HepG2 (cell line): ENCODE results near the gene MBLAC1. TPM values are rescaled to one million over a fixed set of nuclear protein-coding genes. Genes with fewer than 3 reads are reported as not detected.

Experiments
- FOXC1 ChIP-seq: sonication (generic); formaldehyde crosslinking; IDR thresholded peaks from 2 replicates; pipeline ENCODE4 v1.8.0; 2022; ENCODE audit warnings: mild to moderate bottlenecking, missing genetic modification reagents, borderline replicate concordance
- FOXK1 ChIP-seq: sonication (generic); formaldehyde crosslinking; IDR thresholded peaks from 2 replicates; pipeline ENCODE4 v1.4.0; 2020; ENCODE audit warnings: low read depth, missing genetic modification reagents, borderline replicate concordance
- KLF12 ChIP-seq: sonication (generic); formaldehyde crosslinking; IDR thresholded peaks from 2 replicates; pipeline ENCODE4 v1.4.0; 2020; ENCODE audit warnings: missing genetic modification reagents, borderline replicate concordance
- KLF13 ChIP-seq: sonication (generic); formaldehyde crosslinking; IDR thresholded peaks from 2 replicates; pipeline ENCODE4 v1.4.0; 2020; ENCODE audit warnings: mild to moderate bottlenecking, missing genetic modification reagents
- KLF15 ChIP-seq: sonication (generic); formaldehyde crosslinking; IDR thresholded peaks from 2 replicates; pipeline ENCODE4 v1.8.1; 2023; ENCODE audit warnings: borderline replicate concordance, mild to moderate bottlenecking, inconsistent platforms, missing genetic modification reagents, mixed read lengths
- POLR2AphosphoS2 ChIP-seq: IDR thresholded peaks from 2 replicates; pipeline ENCODE4 v1.6.1; 2011; ENCODE audit warnings: low read depth, low read length, improper control_type of control experiment
- REPIN1 ChIP-seq: sonication (generic); formaldehyde crosslinking; IDR thresholded peaks from 2 replicates; pipeline ENCODE4 v1.8.0; 2022; ENCODE audit warnings: missing genetic modification reagents, low read depth, mild to moderate bottlenecking, borderline replicate concordance
- SAP130 ChIP-seq: IDR thresholded peaks from 2 replicates; pipeline ENCODE4 v1.6.1; 2016; ENCODE audit warnings: low read depth
- SP4 ChIP-seq: sonication (generic); formaldehyde crosslinking; IDR thresholded peaks from 2 replicates; pipeline ENCODE4 v1.8.1; 2023; ENCODE audit warnings: mild to moderate bottlenecking, missing genetic modification reagents
- SRSF1 ChIP-seq: fragments of 200-400 bp; formaldehyde crosslinking; optimal IDR thresholded peaks from 2 replicates; pipeline ENCODE3; 2017; ENCODE audit warnings: mild to moderate bottlenecking, low read depth, low read length, moderate library complexity
- ZBTB3 ChIP-seq: sonication (generic); formaldehyde crosslinking; IDR thresholded peaks from 2 replicates; pipeline ENCODE4 v1.4.0; 2020; ENCODE audit warnings: low read depth, mild to moderate bottlenecking, moderate library complexity, missing genetic modification reagents, borderline replicate concordance
- ZNF547 ChIP-seq: sonication (generic); formaldehyde crosslinking; IDR thresholded peaks from 2 replicates; pipeline ENCODE4 v1.5.1; 2020; ENCODE audit warnings: mild to moderate bottlenecking, missing genetic modification reagents
- ZNF614 ChIP-seq: IDR thresholded peaks from 2 replicates; pipeline ENCODE4 v1.6.1; 2018; ENCODE audit warnings: missing biosample characterization, missing genetic modification reagents, inconsistent platforms, borderline replicate concordance
- ZNF737 ChIP-seq: sonication (generic); formaldehyde crosslinking; IDR thresholded peaks from 2 replicates; pipeline ENCODE4 v1.5.0; 2020; ENCODE audit warnings: missing genetic modification reagents, mild to moderate bottlenecking, borderline replicate concordance
- ZNF816 ChIP-seq: sonication (generic); formaldehyde crosslinking; IDR thresholded peaks from 2 replicates; pipeline ENCODE4 v1.8.0; 2022; ENCODE audit warnings: missing genetic modification reagents, mild to moderate bottlenecking, borderline replicate concordance
- ZNF879 ChIP-seq: sonication (generic); formaldehyde crosslinking; IDR thresholded peaks from 2 replicates; pipeline ENCODE4 v1.8.1; 2023; ENCODE audit warnings: missing genetic modification reagents
- polyA plus RNA-seq, 8 experiments: library from polyadenylated mRNA; depleted of rRNA in 3 of 8; stranded (reverse) in 7 of 8; unstranded in 1 of 8; fragments of >200 nt; fragmentation: Illumina TruSeq in 4 of 8; extraction: Trizol in 4 of 8; gene quantifications; 2 replicates each; pipeline versions ENCODE4 v1.2.1 to v1.2.3, GENCODE V29; 2011 to 2016; ENCODE audit warnings: low read depth in 4 of 8, missing spikeins in 1 of 8, mixed read lengths in 1 of 8; ENCODE audit not compliant: insufficient read depth in 1 of 8
- total RNA-seq, 5 experiments: library from RNA; depleted of rRNA; stranded (reverse); fragments of >200 nt; fragmentation: Illumina TruSeq; extraction: Trizol; gene quantifications; 2 replicates each; pipeline ENCODE4 v1.2.3, GENCODE V29; 2016; ENCODE audit warnings: low read depth in 1 of 5
- TF ChIP-seq, protein P1 (sequence below): sonication (generic); formaldehyde crosslinking; IDR thresholded peaks from 2 replicates; pipeline ENCODE4 v1.9.0; 2021; ENCODE audit warnings: missing genetic modification reagents, borderline replicate concordance
- TF ChIP-seq, protein P2 (sequence below): IDR thresholded peaks from 2 replicates; pipeline ENCODE4 v1.6.1; 2016; ENCODE audit warnings: low read depth
- TF ChIP-seq, protein P3 (sequence below): sonication (generic); formaldehyde crosslinking; IDR thresholded peaks from 2 replicates; pipeline ENCODE4 v1.4.0; 2020; ENCODE audit warnings: missing genetic modification reagents; ENCODE audit errors: not compliant biosample characterization
- TF ChIP-seq, protein P4 (sequence below): sonication (generic); formaldehyde crosslinking; IDR thresholded peaks from 2 replicates; pipeline ENCODE4 v1.8.0; 2022; ENCODE audit warnings: missing genetic modification reagents, mild to moderate bottlenecking, moderate library complexity, borderline replicate concordance
- TF ChIP-seq, protein P5 (sequence below): sonication (generic); formaldehyde crosslinking; IDR thresholded peaks from 2 replicates; pipeline ENCODE4 v1.4.0; 2020; ENCODE audit warnings: missing genetic modification reagents
- TF ChIP-seq, protein P6 (sequence below): IDR thresholded peaks from 2 replicates; pipeline ENCODE4 v1.6.1; 2012; ENCODE audit warnings: inconsistent platforms

Gene MBLAC1
- total and polyA plus RNA-seq, 2 of the 13 experiments (the other 11 are each of a cell fraction or from before 2014, with no cell fraction given): 0.79 to 2.1 TPM

DNA sequence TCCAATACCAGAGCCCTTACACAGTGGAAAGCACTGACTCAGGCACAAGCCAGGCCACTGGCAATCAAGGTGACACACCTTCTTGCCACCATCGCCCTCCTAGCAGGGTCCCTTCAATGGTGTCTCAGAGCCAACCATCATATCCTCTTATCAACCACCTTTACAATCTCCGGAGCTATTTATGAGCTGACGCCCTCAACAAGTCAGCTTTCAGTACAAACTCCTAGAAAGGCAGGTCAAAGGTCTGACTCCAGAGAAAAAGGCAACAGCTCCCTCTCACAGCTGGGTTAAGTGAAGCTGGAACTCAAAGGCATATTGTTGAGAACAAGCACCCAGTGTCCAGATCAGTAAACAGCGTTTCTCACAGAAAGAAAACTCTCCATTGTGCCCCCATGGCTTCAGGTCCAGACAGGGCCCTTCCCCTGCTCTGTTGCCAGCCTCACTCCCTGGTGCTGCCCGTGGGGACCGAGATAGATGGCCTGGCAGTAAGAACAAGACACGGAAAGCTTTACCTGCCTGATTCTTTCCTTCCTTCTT is 47.7 kb upstream of the MBLAC1 start (continued):
- TF ChIP-seq, protein P1, sequence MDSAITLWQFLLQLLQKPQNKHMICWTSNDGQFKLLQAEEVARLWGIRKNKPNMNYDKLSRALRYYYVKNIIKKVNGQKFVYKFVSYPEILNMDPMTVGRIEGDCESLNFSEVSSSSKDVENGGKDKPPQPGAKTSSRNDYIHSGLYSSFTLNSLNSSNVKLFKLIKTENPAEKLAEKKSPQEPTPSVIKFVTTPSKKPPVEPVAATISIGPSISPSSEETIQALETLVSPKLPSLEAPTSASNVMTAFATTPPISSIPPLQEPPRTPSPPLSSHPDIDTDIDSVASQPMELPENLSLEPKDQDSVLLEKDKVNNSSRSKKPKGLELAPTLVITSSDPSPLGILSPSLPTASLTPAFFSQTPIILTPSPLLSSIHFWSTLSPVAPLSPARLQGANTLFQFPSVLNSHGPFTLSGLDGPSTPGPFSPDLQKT: no peak
- TF ChIP-seq ZNF547 (CRISPR knock-in tag): no peak
- TF ChIP-seq SAP130 (CRISPR knock-in tag): peak; percentile 93
- no peak for TF ChIP-seq SRSF1
- no peak for TF ChIP-seq ZNF879
- TF ChIP-seq FOXK1 (CRISPR knock-in tag): peak; percentile 25; the same call in 1 of the 2 replicates
- TF ChIP-seq, protein P2, sequence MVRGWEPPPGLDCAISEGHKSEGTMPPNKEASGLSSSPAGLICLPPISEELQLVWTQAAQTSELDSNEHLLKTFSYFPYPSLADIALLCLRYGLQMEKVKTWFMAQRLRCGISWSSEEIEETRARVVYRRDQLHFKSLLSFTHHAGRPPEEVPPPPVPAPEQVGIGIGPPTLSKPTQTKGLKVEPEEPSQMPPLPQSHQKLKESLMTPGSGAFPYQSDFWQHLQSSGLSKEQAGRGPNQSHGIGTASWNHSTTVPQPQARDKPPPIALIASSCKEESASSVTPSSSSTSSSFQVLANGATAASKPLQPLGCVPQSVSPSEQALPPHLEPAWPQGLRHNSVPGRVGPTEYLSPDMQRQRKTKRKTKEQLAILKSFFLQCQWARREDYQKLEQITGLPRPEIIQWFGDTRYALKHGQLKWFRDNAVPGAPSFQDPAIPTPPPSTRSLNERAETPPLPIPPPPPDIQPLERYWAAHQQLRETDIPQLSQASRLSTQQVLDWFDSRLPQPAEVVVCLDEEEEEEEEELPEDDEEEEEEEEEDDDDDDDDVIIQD: peak; percentile 63; the same call in 1 of the 2 replicates
- TF ChIP-seq REPIN1 (CRISPR knock-in tag): no peak
- TF ChIP-seq POLR2AphosphoS2: no peak
- TF ChIP-seq ZBTB3 (CRISPR knock-in tag): no peak
- no peak for TF ChIP-seq SP4 (CRISPR knock-in tag)
- TF ChIP-seq, protein P3, sequence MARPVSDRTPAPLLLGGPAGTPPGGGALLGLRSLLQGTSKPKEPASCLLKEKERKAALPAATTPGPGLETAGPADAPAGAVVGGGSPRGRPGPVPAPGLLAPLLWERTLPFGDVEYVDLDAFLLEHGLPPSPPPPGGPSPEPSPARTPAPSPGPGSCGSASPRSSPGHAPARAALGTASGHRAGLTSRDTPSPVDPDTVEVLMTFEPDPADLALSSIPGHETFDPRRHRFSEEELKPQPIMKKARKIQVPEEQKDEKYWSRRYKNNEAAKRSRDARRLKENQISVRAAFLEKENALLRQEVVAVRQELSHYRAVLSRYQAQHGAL (CRISPR knock-in tag): no peak
- TF ChIP-seq KLF12 (CRISPR knock-in tag): no peak
- no peak for TF ChIP-seq KLF15
- TF ChIP-seq ZNF737 (CRISPR knock-in tag): no peak
- no peak; the same call in 1 of the 2 replicates for TF ChIP-seq ZNF614 (CRISPR knock-in tag)
- TF ChIP-seq KLF13: no peak
- TF ChIP-seq, protein P4, sequence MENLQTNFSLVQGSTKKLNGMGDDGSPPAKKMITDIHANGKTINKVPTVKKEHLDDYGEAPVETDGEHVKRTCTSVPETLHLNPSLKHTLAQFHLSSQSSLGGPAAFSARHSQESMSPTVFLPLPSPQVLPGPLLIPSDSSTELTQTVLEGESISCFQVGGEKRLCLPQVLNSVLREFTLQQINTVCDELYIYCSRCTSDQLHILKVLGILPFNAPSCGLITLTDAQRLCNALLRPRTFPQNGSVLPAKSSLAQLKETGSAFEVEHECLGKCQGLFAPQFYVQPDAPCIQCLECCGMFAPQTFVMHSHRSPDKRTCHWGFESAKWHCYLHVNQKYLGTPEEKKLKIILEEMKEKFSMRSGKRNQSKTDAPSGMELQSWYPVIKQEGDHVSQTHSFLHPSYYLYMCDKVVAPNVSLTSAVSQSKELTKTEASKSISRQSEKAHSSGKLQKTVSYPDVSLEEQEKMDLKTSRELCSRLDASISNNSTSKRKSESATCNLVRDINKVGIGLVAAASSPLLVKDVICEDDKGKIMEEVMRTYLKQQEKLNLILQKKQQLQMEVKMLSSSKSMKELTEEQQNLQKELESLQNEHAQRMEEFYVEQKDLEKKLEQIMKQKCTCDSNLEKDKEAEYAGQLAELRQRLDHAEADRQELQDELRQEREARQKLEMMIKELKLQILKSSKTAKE: no peak
- no peak for TF ChIP-seq FOXC1 (CRISPR knock-in tag)
- TF ChIP-seq, protein P5, sequence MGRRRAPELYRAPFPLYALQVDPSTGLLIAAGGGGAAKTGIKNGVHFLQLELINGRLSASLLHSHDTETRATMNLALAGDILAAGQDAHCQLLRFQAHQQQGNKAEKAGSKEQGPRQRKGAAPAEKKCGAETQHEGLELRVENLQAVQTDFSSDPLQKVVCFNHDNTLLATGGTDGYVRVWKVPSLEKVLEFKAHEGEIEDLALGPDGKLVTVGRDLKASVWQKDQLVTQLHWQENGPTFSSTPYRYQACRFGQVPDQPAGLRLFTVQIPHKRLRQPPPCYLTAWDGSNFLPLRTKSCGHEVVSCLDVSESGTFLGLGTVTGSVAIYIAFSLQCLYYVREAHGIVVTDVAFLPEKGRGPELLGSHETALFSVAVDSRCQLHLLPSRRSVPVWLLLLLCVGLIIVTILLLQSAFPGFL (CRISPR knock-in tag): no peak
- TF ChIP-seq, protein P6, sequence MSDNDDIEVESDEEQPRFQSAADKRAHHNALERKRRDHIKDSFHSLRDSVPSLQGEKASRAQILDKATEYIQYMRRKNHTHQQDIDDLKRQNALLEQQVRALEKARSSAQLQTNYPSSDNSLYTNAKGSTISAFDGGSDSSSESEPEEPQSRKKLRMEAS: 0 out of 2 replicates have a peak, but pooled peaks have one; percentile 40
- TF ChIP-seq ZNF816: no peak
